NCI-H82 (cell line): ENCODE results near the gene PPP2R1A.
A peak's percentile ranks its signal among the peaks of the same experiment; 100 is the strongest.
"Not testable (repeated sequence)": the region's sequence is repeated elsewhere in the genome, so short reads cannot be mapped to it uniquely, and the experiment has no call there.

Experiments
- DNase-seq: peaks from one replicate; lab custom pipeline; 2025; lab: John Stamatoyannopoulos, UW

Gene PPP2R1A

DNA sequence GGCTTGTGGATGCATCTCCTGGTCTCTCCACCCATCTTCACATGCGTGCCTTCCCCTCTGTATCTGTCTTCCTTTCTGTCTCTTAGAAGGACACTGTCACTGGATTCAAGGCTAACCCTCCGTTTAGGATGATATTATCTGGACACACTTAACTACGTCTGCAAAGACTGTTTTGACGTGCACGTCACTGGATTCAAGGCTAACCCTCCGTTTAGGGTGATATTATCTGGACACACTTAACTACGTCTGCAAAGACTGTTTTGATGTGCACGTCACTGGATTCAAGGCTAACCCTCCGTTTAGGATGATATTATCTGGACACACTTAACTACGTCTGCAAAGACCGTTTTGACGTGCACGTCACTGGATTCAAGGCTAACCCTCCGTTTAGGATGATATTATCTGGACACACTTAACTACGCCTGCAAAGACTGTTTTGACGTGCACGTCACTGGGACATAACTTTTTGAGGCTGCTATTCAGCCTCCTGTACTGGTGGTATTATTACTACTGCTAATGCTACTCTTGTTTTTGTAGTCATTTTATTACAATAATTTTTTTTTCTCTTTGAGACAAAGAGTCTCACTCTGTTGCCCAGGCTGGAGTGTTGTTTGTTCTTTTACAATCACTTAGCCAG is 11.0 kb downstream of the PPP2R1A start:
- not testable (repeated sequence) for DNase-seq

DNA sequence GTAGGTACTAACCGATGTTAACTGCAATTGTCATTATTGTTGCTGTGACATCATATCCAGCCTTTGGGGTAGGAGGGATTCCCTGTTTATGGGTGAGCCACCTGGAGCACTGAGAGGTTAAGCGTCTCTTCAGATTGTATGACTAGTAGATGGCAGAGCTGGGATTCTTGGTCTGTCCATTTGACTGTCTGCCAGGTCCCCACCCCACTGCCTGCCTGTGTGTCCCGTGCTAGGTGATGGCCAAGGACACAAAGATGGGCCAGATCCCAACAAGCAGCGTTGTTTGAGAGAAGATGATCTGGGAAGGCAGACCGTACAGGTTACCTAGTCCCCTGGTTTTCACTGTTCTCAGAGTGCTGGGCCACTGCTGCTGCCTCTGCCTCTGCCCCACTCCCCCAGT is 16.6 kb downstream of the PPP2R1A start:
- no peak for DNase-seq

DNA sequence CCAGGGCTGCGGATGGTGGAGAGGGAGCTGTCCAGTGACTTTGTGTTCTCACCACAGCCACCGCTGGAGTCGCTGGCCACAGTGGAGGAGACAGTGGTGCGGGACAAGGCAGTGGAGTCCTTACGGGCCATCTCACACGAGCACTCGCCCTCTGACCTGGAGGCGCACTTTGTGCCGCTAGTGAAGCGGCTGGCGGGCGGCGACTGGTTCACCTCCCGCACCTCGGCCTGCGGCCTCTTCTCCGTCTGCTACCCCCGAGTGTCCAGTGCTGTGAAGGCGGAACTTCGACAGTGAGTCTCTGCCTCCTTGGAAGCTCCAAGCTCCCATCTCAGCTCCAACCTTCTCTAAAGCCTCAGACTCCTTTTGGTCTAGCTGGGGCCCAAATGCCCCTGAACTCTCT is 21.4 kb downstream of the PPP2R1A start:
- no peak for DNase-seq

DNA sequence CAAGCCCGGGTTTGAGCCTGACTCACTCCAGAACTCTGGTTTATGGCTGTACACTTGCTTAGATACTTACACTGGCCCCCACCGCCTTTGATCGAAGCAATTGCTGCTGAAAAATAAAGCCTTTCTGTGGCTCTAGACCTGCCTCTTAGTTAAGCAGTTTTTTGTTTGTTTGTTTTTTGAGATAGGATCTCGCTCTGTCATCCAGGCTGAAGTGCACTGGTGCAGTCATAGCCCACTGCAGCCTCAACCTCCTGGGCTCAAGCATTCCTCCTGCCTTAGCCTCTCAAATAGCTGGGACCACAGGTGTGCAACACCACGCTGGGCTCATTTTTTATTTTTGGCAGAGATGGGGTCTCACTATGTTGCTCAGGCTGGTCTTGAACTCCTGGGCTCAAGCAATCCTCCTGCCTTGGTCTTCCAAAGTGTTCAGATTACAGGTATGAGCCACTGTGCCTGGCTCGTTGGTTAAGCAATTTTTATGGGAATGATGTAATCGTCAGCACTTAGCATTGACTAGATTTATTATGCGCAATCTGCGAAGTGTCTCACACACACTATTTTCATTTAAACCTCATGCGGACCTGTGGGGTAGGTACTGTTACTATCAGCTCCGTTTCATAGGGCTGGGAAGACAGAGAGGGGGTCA is 22.2 kb downstream of the PPP2R1A start:
- DNase-seq = no peak

DNA sequence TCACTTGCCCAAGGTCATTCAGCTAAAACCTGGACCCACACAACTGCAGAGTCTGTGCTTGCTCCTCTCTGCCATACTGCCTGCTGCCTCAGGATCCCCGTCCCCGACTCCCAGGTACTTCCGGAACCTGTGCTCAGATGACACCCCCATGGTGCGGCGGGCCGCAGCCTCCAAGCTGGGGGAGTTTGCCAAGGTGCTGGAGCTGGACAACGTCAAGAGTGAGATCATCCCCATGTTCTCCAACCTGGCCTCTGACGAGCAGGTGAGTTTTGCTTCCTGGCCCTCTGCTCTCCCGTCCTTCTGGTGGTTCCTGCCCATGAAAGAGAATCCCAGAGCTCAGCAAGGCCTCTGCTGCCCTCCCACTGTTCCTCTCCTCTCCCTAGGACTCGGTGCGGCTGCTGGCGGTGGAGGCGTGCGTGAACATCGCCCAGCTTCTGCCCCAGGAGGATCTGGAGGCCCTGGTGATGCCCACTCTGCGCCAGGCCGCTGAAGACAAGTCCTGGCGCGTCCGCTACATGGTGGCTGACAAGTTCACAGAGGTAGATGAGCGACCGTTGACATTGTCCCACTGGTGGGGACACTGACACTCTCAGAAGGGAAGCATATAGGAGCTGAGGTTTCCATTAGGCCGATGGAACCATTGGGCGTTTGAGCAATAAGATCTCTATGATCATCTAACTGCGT is 22.9 kb downstream of the PPP2R1A start:
- no peak for DNase-seq

- no peak for DNase-seq
Observed at GRCh38 chr19:52214241-52214640, 24.4 kb downstream of the PPP2R1A start.

DNA sequence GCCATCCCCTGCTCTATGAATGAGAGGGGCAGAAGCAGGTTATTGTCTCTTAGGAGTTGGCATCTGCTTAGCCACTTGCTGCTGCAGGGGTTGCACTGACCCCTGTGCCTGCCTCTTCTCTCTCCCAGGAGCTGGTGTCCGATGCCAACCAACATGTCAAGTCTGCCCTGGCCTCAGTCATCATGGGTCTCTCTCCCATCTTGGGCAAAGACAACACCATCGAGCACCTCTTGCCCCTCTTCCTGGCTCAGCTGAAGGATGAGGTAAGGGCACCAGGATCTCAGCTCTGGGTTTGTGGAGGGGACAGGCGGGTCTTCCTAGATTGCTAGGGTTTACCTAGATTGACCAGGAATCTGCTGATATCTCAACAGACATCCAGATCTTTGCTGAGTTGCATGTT is 26.5 kb downstream of the PPP2R1A start:
- DNase-seq = no peak

DNA sequence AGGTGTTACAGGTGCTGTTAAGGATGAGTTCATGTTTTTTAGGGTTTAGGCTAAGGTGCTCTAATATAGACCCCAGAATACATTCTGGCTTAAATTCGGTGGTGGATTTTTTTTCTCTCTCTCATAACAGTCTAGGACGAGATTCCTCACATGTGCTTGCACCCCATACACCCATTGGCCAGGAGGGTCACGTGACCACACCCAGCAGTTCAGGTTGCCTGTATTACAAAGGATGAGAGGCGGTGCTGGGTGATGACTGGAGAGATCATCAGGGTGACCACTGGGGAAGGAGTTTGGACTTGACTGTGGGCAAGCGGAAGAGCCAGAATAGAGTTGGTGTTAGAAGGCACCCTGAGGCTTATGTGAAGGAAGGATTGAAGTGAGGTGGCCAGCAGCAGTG is 27.7 kb downstream of the PPP2R1A start:
- no peak for DNase-seq

DNA sequence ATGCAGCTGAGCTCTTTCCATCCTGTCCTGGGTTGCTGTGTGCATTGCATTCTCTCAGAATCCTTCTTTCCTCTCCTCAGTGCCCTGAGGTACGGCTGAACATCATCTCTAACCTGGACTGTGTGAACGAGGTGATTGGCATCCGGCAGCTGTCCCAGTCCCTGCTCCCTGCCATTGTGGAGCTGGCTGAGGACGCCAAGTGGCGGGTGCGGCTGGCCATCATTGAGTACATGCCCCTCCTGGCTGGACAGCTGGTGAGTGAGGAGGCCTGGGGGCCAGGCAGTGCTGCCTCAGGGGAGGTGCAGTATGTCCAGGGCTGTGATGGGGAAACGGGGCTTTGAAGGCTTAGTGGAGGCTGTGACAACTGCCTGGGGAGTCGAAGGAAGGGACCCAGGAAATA is 29.8 kb downstream of the PPP2R1A start:
- no peak for DNase-seq

DNA sequence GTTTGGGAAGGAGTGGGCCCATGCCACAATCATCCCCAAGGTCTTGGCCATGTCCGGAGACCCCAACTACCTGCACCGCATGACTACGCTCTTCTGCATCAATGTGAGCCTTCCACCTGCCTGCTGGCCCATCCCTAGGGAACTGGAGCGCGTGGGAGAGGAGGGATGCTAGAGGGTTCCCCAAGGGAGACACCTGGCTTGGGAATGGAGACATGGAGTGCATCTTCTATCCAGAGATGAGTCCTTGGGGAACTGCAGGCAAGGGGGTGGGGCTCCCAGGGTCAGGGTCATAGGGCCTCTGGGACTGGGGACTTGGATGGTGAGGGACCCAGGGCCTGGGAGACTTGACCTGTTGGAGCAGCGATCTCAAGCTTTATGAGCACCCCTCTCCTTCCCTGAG is 31.2 kb downstream of the PPP2R1A start:
- DNase-seq = no peak

DNA sequence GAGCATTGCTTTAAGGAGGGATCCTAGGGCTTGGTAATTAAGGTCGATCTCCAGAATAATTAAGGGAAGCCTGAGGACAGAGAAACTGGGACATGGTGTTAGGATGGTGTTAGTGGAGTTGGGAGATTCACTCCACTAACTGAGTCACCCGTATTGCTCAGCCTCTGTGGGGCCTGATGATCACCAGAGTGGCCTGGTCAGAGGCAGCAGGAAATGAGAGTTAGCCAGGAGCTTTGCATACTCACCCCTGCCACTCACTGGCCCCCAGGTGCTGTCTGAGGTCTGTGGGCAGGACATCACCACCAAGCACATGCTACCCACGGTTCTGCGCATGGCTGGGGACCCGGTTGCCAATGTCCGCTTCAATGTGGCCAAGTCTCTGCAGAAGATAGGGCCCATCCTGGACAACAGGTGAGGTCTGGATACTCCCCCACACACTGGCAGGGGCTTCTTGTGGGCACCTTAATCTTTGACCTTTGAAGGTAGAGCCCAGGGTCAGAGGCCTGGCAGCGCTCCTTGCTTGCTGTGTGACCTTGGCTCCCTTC is 32.1 kb downstream of the PPP2R1A start:
- no peak for DNase-seq

DNA sequence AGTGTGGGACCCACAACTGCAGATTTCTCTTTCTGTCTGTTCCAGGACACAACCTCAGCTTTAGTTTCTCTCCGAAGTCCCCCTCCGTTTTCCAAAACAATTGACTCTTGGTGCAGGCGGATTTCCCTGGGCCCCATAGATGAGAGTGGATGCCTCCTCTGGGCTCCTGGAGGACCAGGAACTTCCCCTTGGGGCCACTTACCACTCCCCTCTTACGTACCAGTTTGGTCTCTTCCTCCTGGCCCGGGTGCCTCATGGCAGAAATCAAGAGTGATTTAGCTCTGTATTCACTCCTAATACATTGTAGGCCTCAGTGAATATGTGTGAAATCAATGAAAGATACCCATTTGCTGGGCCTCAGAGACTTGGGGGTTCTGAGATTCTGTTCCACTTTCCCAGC is 34.4 kb downstream of the PPP2R1A start:
- DNase-seq = no peak

DNA sequence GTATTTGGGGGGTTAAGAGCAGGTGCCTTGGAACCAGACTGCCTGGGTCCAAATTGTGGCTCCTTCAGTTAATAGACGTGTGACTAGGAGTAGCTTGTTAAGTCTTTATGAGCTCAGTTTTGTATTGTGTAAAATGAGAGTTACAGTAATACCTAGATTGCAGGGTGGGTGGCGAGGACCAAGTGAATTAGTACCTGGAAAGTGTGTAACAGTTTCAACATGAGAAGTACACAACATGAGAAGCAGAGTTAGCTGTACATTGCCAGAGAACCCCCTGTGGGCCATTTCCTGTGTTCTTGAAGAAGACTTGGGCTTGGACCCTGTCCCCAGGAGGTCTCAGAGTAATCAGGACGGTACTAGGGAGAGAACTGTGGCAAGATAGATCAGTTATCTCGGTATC is 36.8 kb downstream of the PPP2R1A start:
- no peak for DNase-seq

DNA sequence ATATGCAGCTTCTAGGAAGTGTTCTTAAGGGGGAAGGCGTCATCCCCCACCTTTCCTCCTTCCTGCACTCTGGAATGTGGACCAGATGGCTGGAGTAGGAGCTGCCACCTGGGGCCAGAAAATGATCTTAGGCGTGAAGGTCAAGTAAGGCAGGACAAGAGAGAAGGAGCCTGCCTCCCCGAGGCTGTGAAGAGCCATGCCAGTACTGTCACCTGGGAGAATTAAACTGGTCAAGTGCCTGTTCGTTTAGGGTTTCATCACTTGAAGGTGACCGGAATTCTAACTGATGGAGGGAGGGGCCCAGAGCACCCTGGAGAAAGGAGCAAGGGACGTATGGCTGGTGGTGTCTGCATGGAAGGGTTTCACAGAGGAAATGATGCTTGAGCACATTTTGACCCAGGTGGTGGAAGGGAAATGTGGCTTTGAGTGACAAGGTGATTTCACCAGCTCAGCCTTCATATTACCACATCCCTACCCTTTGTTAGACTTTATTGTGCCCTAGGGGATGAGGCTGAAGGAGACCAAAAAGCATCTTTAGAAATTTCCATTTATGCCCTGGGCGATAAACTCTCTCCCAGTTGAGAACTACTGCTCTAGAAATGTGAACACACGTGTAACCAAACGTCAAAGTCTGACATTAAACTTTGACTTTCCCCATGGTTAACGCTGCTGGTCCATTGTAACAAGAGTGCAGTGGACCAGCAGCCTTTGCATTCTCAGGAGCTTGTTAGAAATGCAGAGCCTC is 37.5 kb downstream of the PPP2R1A start:
- peak; percentile 5 for DNase-seq

DNA sequence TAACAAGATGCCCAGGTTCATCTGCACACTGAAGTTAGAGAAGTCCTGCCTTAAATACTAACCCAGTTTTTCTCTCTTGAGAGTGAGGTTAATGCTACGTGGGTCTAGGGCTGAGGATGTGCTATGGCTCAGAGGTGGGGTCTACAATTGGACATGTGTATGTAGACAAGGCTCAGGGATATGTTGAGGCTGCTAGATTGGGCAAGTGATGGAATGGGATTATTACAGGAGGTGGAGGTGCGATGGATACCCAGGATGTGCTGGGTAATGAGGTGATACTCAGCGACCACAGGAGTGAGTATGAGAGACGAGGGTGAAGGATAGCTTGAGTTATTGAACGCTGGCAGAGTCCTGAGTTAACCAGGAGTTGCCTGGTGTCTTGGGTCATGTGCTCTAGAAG is 38.1 kb downstream of the PPP2R1A start:
- DNase-seq = no peak

- DNase-seq = no peak
Observed at GRCh38 chr19:52229524-52229923, 39.7 kb downstream of the PPP2R1A start.

- no peak for DNase-seq
Observed at GRCh38 chr19:52230685-52231084, 40.8 kb downstream of the PPP2R1A start.

GRCh38 chr19:52231154-52231910 is 41.5 kb downstream of the PPP2R1A start:
- DNase-seq = no peak

- no peak for DNase-seq
Observed at GRCh38 chr19:52234406-52234805, 44.6 kb downstream of the PPP2R1A start.

GRCh38 chr19:52237197-52237596 is 47.3 kb downstream of the PPP2R1A start:
- DNase-seq = no peak

GRCh38 chr19:52237771-52238400 is 48.0 kb downstream of the PPP2R1A start:
- DNase-seq = peak; percentile 76
